ENCODE results near the gene CCDC148.

Gene CCDC148

DNA sequence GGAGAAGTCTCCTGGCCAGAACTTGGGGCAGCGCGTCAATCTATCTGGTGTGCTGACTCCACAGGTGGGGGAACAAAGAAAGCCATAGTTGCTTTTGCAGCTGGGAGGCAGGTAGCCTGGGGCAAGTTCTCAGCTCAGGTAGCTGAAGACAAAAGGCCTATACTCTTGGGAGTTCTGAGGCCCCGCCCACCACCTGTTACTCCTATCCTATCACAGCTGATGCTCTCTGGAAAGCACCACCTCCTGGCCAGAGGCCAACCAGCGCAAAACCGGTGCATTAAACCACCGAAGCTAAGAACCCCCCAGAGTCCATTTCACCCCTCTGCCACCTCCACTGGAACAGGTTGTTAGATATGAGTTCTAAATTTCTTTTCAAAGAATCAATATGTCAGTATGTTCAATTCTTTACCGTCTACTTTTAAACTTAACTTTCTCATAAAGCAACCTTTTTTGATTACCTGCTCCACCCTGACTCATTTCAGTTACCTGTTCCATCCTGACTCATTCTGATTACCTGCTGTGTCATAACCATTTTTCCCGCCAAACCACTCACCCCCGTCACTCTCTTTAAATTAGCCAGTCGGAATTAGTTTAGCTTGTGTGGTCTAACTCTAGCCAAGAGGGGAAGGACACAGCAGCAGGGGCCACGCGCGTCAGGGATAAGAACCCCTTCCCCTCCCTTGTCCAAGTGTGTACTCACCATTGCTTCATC is 311.5 kb downstream of the CCDC148 start:
- no peak for DNase-seq

DNA sequence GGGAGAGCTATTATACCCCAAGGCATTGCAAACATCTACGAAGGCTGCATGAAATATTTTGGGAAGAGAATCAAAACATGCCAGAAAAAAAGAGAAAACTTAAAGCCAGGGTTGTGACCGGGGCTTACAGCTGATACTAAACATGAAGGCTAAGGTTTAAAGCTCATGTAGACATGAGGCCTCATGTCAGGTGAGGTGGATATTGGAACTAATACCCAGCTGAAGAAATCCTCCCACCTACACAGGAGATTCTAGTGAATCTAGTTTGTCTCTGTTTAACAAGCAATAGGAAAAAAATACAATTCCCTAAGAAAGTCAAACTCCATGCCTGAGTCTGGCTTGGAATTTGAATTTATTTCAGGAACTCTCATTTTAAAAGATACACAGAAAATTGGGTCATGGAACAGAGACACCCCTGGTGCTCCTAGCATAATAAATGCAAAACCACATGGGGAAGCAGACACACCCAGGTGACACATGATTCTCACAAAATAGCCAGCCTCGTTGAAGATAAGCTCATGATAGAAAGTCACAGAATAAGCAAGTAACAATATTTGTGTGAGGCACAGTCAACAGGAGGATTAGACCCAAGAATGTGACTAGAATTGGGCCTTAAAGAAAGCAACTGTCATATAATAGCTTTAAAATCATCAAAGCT is 312.7 kb downstream of the CCDC148 start:
- DNase-seq, result peak; percentile 45

DNA sequence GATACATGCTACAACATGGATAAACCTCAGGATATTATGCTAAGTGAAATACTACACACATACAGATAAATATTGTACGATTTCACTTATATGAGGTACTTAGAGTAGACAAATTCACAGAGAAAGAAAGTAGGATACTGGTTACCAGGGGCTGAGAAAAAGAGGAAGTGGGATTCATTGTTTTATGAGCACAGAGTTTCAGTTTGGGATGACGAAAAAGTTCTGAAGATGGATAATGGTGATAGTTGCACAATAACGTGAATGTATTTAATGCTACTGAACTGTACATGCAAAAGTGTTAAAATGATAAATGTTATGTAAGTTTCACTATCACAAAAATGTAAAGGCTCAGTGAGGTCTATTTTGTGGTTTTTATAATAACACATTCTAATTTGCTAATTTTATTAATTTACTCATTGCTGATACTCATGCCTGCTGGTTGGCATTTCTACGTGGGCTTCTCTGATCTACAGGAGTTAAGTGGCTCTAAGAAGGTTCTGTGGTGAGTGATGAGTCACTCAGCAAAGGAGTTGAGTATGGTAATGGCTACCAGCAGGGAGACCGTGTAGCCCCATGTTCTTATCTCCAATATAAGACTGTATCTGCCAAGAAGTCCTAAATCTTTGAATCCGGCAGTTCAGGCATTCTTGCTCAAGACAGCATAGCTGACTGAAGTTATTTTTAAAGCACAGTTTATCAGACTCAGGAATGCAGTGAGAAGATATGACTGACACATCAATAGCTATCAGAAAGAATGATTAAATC is 313.8 kb downstream of the CCDC148 start:
- peak; percentile 82 for DNase-seq

DNA sequence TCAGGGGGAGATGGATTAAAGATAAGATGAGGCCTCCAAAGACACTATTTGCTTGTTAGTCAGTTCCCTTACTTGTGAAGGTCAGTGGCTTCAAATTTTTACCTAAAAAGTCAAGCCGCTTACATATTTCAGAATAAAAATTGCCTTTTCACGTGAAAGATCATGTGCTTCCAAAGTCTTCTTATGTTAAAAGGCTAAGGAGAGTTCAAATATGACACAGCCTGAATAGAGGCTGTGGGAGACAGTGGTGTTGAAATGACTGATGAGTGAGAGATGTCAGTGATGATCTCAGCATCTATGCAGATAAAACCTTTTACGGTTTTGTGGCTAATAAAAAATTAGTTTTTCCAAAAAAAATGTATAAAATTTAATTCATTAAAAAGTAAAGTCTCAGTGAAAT is 314.4 kb downstream of the CCDC148 start:
- peak; percentile 50 for DNase-seq

DNA sequence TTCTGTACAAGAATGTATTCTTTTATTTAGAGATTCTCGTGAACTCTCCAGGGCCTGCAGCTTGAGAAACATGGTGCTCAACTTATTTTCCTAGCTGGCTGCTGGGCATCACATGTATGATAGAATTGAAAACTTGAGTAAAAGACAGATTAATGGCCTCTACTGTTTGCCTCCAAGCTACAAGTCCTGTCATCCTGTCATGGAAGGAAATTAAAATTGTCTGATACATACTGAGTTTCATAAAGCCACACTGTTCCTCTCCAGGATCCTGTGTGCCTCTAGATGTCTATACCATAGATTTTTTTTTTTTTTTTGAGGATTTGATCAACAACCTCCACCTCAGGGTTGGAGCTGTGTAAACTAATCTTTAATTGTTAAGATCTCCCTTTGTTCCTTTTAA is 316.4 kb downstream of the CCDC148 start:
- DNase-seq, result no peak

DNA sequence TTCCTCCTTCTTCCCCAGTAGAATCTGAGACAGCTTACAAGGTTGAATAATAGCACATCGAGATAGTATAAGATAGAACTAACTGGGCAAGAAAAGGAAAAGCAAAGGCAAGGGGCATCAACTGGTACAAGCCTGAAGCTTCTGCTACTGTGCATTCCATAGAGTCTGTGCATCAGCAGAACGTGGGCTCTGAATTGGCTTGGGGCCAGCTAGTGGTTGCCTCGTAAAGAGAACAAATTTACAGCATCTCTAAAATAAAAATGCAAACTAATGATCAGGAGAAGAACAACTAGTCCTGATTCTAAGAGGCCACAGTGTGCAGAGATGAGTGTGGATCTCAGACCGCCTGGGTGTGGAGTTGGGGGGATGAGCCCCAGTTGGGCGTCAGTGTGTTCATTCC is 318.3 kb downstream of the CCDC148 start:
- DNase-seq, result peak; percentile 26

DNA sequence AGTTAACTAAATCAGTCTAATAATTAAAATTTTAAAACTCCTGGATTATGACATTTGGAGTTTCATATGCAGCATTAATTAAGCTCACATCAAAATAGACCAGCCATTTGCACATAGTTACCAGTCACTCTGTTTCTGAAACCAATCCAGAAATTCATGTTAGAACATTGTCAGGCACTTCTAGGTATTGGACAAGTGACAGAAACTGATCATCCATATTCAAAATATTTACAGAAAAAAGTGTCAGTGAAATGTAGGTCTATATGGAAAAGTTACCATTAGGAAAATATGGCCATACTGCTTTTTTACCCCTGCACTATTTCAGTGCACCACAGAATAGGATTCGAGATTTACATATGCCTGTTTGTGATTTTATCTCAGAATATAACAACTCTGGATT is 321.5 kb downstream of the CCDC148 start:
- DNase-seq, result no peak

DNA sequence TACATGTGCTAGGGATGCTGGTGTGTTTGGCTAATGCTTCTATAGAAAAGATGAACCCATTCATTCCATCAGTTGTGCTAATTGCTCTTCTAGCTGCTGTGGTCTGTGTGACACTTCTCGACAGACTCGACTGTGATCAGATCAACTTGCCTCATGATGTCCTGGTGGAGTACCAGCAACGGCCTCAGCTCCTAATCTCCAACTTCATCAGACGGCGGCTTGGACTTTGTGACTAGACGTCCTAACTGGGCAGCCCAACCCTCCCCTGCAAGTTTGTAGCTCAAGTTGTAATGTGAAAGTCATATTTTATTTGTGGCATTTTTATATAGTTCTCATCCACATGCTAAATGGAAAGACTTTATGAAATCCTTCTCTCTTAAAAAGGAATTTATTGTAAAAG is 321.9 kb downstream of the CCDC148 start:
- DNase-seq, result peak; percentile 30

DNA sequence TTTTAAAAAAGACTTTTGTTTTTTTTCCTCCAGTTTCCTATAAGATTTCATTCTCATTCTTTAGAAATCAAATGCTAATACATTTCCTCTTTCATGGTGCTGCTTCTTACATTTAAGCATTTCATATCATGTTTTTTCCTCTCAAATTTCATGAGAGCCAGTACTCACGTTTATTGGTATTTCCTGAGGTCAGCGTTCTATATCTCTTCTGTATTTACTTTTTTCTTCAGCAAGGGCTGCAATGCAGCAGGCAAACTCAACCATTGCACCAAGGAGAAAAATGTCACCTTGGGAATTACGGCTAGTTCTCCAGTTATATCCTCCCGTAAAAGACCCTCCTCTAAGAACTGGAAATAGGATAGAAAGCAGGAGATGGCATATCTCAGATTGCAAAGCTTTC is 322.5 kb downstream of the CCDC148 start:
- no peak for DNase-seq

DNA sequence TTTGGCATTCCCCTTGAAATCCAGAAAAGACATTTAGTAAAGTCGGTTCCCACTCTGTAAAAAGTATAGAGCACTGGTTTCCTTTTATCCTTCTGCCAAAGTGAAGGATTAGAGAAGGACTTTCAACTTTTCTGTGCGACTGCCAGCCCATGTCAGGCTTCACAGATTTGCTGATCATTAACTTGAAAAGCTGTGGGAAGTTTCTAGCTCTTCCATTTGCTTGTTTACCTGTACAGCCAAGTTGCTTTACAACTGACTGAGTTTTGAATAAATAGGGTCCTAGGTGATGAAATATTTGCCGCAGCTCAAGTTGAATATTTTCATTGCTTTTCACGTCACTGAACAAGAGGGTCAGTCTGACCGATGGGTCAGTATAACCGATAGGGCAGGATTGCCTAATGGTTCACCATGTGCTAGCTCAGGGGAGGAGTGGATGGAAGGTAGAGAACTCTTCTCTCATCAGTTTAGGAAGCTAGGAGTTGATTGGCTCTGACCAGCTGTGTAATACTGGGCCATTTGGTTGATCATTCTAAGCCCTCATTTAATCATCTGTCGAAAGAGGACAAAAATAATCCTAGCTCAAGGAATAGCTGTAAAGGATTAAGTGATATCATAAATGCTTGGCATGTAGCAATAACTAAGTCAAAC is 324.5 kb downstream of the CCDC148 start:
- no peak for DNase-seq

DNA sequence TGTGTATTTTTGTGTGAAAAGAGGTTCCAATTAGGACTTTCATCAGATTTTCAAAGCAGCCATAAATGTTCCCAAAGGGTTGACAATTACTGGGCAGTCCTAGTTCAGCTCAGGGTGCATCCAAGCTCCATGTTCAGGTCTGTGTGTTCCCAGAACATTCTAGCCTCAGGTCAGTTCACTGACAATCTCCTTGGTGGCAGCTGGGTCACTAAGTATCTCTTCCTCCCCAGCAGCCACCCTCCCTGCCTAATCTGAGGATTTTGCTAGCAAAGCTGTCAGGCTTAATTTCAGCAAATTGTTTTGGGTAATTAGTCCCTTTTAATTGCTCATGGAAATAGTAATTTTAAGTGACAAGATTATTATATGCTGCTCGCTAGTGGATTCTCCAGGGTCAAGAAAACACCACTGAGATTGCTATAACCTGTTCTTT is 325.1 kb downstream of the CCDC148 start:
- DNase-seq, result no peak

DNA sequence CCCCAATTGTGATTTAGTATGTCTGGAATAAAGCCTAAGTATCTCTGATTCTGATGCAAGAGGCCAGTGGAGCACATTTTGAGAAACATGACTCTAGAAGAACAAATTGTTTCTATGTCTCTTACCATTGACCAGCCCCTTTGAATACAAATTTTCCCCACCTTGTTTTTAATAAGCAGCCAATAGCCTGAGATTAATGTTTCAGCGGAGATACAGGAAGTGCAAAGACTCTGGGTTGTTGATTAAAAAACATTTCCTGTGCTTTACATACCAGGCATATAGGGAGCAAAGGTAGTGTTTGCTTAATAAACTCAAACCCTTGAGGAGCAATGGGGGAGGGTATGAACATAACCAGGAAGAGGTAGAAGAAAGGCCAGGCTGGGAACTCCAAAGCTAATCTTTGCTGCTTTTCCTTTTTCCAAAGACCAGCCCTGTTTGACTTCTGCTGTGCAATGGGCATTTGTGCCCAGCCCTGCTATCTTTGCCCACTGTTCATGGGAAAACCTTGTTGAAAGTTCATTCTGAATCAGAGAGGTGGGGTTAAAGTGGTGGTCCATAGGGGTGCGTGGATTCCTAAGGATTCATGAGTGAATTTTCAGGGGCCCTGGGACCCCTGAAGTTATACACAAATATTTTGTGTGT is 325.6 kb downstream of the CCDC148 start:
- no peak for DNase-seq

DNA sequence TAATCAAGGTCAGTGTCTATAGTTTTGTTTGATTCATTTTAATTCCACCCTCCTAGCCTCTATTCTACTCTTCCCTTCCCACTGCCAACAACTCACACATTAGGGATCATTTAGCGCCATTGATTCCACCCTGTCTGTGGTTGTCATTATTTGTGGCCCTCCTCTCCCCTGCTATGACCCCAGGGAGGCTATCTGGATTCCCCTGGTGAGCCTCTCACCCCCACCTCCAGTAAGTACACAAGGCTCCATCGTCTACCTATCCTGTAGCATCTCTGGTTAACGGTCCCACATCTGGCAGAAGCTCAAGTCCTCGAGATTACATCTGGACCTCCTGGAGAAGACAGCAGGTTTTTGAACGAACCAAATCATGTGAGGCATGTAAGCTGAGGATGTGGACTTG is 327.5 kb downstream of the CCDC148 start:
- no peak for DNase-seq

DNA sequence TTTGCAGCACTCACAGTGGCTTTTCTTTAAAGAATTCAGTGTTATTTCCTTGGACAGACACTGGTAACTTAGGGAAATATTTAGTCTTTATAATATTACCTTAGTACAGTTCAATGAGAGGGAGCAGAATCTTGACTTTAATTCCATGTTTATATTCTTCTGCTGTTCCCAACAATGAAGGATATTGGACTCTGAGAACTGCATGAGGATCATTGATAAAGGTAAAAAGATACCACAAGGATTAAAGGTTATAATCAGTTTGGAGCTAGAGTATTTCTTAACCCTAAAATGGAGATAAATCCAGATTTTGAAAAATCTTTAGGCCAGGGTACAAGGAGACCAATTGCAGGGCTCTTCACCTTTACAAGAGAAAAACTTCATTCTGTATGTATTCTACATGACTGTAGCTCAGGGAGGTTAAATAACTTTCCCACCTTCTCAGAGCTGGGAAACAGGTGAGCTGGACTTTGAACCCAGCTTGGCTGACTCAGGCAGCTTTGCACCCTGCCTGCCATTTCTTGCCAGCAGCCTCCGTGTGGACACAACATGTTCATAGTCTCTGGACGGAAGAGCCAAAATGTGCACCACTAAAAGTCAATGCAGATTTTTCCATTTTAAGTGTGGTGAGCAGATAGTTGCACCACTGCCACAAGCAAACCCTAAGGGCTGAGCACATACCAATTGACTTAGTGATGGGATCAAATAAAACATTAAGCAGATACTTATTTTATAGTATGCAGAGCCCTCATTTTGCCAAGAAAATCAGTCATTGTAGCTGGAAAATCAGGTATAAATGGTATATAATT is 328.2 kb downstream of the CCDC148 start:
- DNase-seq, result no peak

DNA sequence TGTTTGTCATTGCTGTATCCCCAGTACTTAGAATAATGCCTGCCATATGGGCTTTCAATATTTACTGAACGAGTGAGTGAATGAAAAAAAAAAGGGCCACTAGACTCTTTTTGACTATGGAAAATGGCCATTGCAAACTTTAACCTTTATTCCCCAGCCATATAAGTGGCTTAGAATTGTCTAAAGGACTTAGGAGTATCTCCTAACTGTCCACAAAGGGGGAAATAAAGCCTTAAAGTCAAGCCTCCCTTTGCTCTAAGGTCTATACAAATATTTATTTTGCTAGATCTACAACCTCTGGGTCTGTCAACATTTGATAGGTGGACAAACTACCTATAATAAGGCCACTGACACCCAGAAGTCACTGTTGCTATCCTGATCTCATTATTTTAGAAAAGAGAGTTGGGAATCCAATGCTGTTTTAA is 329.2 kb downstream of the CCDC148 start:
- DNase-seq, result no peak

DNA sequence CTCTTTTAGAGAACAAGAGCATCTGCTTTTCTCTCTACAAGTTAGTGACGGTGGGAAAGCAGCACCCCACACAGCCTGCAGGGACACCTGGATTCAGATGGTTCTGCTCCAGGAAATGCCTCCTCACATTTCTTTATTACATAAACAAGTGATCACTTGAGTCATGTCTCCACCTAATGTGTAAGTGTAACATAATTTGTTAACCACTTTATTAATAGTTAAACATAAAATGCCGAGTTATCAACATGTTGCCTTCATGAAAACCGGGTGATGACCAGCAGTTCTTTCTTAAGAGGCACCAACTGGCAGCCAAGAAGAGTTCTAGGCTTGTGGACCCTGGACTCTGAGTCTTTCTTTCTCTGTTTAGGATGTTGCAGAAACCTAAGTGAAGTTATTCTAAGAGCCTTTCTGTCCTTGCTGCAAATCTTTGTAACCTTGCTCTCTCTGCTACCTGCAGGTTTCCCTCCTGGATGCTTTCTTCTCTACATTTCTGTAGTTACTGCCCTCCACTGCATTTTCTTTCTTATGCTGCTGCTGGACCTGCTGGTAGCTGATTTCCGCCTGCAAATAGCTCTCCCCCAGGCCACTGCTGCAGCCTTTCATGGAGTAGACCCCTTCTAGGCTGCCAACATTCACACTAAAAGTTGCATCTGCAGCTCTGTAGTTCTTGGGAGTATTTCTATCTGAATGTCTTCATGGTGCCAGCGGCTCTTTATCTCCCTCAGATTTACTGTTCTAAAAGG is 330.6 kb downstream of the CCDC148 start:
- DNase-seq, result no peak

DNA sequence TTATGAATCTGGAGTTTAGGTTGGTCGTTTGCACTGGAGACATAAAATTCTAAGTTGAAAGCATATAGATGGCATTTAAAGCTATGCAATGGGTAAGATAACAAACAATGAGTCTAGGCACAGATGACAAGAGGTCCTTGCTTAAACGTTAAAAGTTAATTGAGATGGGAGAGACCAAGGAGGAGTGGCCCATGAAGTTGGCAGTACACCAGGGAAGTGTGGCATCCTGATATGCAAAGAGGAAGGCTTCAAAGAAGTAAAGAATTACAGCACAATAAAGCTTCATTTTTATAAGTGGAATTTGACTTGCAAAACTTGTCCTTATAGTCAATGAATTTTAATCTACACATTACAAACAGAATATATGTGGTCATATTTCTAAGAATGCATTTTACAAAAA is 331.7 kb downstream of the CCDC148 start:
- DNase-seq, result no peak

All from hematopoietic multipotent progenitor cell treated with erythropoietin and hydrocortisone succinate and interleukin-3 and kit ligand, for 4 days (in vitro differentiated cells).